Right atrium auricular region (tissue), 2 donors: ENCODE measurements around the gene CHDH. TPM values are rescaled to one million over a fixed set of nuclear protein-coding genes. Genes with fewer than 3 reads are reported as not detected.

ENCODE experiments used
- DNase-seq: peaks from one replicate; pipeline ENCODE4 v3.0.0-alpha.2; 2019; ENCODE audit warnings: low spot score
- H3K27ac ChIP-seq, 2 donors: fragments of 200-600 bp; sonication (generic); 1 replicate in 1 of 2; 2 replicates in 1 of 2; pipeline ENCODE4 v1.5.1; 2016 to 2019
- H3K27me3 ChIP-seq, 2 donors: fragments of 200-600 bp; sonication (generic); one replicate each; pipeline versions ENCODE4 v1.5.1 to v1.6.0; 2017 to 2019
- H3K36me3 ChIP-seq: fragments of 200-600 bp; sonication (generic); one replicate; pipeline ENCODE4 v1.5.1; 2016
- H3K4me1 ChIP-seq, 2 donors: fragments of 200-600 bp; sonication (generic); one replicate each; pipeline versions ENCODE4 v1.5.1 to v1.6.0; 2017 to 2019
- H3K4me3 ChIP-seq, 2 donors: fragments of 200-600 bp; sonication (generic); 1 replicate in 1 of 2; 2 replicates in 1 of 2; pipeline ENCODE4 v1.5.1; 2017 to 2019; ENCODE audit warnings: mild to moderate bottlenecking in 1 of 2, moderate library complexity in 1 of 2
- H3K9me3 ChIP-seq, 2 donors: fragments of 200-600 bp; sonication (generic); one replicate each; pipeline ENCODE4 v1.5.1; 2019
- CTCF ChIP-seq, 2 donors: fragments of 200-600 bp; sonication (generic); IDR thresholded peaks; one replicate each; pipeline ENCODE4 v1.5.1; 2019; ENCODE audit warnings: antibody characterized with exemption in 2 of 2
- total RNA-seq, 2 donors: library from RNA; depleted of rRNA; stranded (reverse); fragments of >200 nt; gene quantifications; one replicate each; pipeline ENCODE4 v1.1.0, GENCODE V29; 2016

The CHDH gene
- total RNA-seq, 2 donors from 2014 or later, result 2.2 to 10.0 TPM

- no peak overlapping the region for H3K4me3 ChIP-seq
- no peaks in the 10 kb centered on the region for H3K9me3 ChIP-seq
- no peak for TF ChIP-seq CTCF (IDR thresholded peaks at IDR 0.05)
- DNase-seq, result no peak
- peaks cover 0 to 7% of the 10 kb centered on the region in 2 donors for H3K4me1 ChIP-seq
- no peaks in the 10 kb centered on the region for H3K36me3 ChIP-seq
- no peaks in the 10 kb centered on the region for H3K27me3 ChIP-seq
- no peak overlapping the region for H3K27ac ChIP-seq
Measured at GRCh38 chr3:53768478-53769459, 77.5 kb downstream of the CHDH start.

GRCh38 chr3:53766706-53767105, 79.5 kb downstream of the CHDH start:
- Histone ChIP-seq H3K27ac (no peak overlapping the region), H3K4me1 (no peaks in the 10 kb centered on the region), H3K4me3 (no peak overlapping the region), H3K27me3 (no peaks in the 10 kb centered on the region), H3K9me3 (no peaks in the 10 kb centered on the region), H3K36me3 (no peaks in the 10 kb centered on the region)
- DNase-seq, result no peak
- no peak for TF ChIP-seq CTCF (IDR thresholded peaks at IDR 0.05)

GRCh38 chr3:53765753-53766152, 80.5 kb downstream of the CHDH start:
- no peak for DNase-seq
- no peaks in the 10 kb centered on the region for H3K4me1 ChIP-seq

GRCh38 chr3:53764026-53764775, 82.0 kb downstream of the CHDH start:
- TF ChIP-seq CTCF (IDR thresholded peaks at IDR 0.05), result no peak
- no peaks in the 10 kb centered on the region for H3K4me1 ChIP-seq
- no peaks in the 10 kb centered on the region for H3K36me3 ChIP-seq
- H3K27me3 ChIP-seq, result no peaks in the 10 kb centered on the region
- DNase-seq, result no peak
- H3K4me3 ChIP-seq, result no peak overlapping the region
- no peak overlapping the region for H3K27ac ChIP-seq
- no peaks in the 10 kb centered on the region for H3K9me3 ChIP-seq

More at GRCh38 chr3:53765753-53766152, 80.5 kb downstream of the CHDH start:
- H3K27me3 ChIP-seq, result no peaks in the 10 kb centered on the region
- H3K4me3 ChIP-seq, result no peak overlapping the region
- H3K36me3 ChIP-seq, result no peaks in the 10 kb centered on the region
- TF ChIP-seq CTCF (IDR thresholded peaks at IDR 0.05), result no peak
- no peak overlapping the region for H3K27ac ChIP-seq
- H3K9me3 ChIP-seq, result no peaks in the 10 kb centered on the region

GRCh38 chr3:53763353-53763752, 82.9 kb downstream of the CHDH start:
- Histone ChIP-seq H3K9me3 (no peaks in the 10 kb centered on the region), H3K36me3 (no peaks in the 10 kb centered on the region), H3K4me3 (no peak overlapping the region), H3K27me3 (no peaks in the 10 kb centered on the region), H3K4me1 (no peaks in the 10 kb centered on the region), H3K27ac (no peak overlapping the region)
- TF ChIP-seq CTCF (IDR thresholded peaks at IDR 0.05), result no peak
- no peak for DNase-seq

Other genes with a start within 250 kb of the CHDH start
- gene IL17RB, start 149 bp upstream of the CHDH start, total RNA-seq, result 1 to 10 TPM in 1 of 2 donors, under 1 TPM in 1; 0.83 to 1.1 TPM
- gene ACTR8, start 35.7 kb upstream of the CHDH start, total RNA-seq, result 10 to 100 TPM; 23.7 to 24.3 TPM
- 10 to 100 TPM; 67.9 to 77.0 TPM for gene SELENOK, start 45.4 kb upstream of the CHDH start, total RNA-seq